ENCODE measurements around the gene CASTOR1.

CASTOR1 gene

DNA sequence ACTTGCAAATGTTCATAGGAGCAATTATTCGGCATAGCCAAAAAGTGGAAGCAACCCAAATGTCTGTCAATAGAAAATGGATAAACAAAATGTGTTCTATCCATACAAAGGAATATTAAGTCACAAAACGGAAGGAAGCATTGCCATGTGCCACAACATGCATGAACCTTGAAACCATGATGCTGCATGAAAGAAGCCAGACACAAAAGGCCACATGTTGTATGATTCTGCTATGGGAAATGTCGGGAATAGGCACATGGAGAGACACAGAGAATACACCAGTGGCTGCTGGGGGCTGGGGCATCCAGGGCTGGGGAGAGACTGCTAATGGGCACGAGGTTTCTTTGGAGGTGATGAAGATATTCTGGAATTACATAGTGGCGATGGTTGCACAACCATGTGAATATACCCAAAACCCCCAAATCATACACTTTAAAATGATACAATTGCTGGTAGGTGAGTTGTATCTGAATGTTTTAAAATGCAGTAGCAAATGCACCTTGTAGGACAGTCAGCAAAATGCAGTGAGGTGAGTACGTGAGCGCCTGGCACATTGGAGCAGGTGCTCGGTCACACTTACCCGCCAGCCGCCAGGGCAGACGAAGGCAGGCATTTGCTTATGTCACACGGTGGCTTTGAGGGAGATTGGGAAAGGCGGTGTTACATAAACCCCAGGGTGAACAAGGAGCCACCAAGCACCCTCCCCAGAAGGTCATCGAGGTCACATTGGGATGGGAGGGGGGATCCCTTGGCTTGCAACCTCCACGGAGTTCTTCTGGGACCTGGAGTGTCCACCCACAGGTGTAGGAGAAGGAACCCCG, 16.3 kb downstream of the CASTOR1 start:
- TF ChIP-seq, protein P1, sequence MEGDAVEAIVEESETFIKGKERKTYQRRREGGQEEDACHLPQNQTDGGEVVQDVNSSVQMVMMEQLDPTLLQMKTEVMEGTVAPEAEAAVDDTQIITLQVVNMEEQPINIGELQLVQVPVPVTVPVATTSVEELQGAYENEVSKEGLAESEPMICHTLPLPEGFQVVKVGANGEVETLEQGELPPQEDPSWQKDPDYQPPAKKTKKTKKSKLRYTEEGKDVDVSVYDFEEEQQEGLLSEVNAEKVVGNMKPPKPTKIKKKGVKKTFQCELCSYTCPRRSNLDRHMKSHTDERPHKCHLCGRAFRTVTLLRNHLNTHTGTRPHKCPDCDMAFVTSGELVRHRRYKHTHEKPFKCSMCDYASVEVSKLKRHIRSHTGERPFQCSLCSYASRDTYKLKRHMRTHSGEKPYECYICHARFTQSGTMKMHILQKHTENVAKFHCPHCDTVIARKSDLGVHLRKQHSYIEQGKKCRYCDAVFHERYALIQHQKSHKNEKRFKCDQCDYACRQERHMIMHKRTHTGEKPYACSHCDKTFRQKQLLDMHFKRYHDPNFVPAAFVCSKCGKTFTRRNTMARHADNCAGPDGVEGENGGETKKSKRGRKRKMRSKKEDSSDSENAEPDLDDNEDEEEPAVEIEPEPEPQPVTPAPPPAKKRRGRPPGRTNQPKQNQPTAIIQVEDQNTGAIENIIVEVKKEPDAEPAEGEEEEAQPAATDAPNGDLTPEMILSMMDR (IDR thresholded peaks at IDR 0.05; ENCODE audit: insufficient read depth, low read depth, low read length, missing control alignments): no peak
- no peak overlapping the region for H3K4me3 ChIP-seq (ENCODE audit: low read length)
- DNase-seq (ENCODE audit: low read depth): no peak

DNA sequence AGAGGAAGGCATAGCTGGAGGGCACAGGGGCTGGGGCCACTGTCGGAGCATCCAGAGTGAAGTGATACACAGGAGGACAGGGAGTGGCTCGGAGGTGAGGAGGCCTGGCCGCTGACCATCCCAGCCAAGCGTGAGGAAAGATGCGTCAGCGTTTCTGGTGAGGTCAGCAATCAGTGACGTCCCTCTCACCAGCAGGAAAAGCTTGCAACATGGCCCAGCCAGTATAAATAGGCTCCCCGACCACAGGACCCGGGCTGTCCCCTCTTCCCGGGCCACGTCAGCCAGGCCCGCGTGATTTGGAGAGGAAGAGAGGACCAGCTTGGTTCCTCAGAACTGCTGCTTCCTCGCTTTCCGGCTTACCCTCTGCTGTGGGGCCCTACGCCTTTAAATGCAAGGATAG, 18.5 kb downstream of the CASTOR1 start:
- DNase-seq (ENCODE audit: low read depth): no peak
- H3K4me3 ChIP-seq (ENCODE audit: low read length): no peak overlapping the region
- TF ChIP-seq, protein P1 (IDR thresholded peaks at IDR 0.05; ENCODE audit: insufficient read depth, low read depth, low read length, missing control alignments): no peak

DNA sequence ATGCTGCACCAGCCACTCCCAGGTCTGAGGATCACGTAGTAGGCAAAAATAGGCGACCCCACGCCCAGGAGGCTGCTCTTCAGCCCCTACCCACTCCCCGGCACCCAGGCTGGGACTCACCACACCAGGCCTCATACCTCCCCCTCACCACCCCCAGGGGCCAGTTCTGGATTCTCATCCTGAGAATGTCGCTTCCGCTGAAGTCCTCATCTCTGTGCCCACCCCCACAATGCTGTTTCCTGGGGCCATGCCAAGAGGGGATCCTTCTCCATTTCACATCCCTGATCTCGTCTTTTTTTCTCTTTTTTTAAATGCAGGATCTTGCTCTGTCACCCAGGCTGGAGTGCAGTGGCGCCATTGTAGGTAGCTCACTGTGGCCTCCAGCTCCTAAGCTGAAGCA, 21.0 kb downstream of the CASTOR1 start:
- DNase-seq (ENCODE audit: low read depth): no peak
- H3K4me3 ChIP-seq (ENCODE audit: low read length): no peak overlapping the region
- TF ChIP-seq, protein P1 (IDR thresholded peaks at IDR 0.05; ENCODE audit: insufficient read depth, low read depth, low read length, missing control alignments): no peak

DNA sequence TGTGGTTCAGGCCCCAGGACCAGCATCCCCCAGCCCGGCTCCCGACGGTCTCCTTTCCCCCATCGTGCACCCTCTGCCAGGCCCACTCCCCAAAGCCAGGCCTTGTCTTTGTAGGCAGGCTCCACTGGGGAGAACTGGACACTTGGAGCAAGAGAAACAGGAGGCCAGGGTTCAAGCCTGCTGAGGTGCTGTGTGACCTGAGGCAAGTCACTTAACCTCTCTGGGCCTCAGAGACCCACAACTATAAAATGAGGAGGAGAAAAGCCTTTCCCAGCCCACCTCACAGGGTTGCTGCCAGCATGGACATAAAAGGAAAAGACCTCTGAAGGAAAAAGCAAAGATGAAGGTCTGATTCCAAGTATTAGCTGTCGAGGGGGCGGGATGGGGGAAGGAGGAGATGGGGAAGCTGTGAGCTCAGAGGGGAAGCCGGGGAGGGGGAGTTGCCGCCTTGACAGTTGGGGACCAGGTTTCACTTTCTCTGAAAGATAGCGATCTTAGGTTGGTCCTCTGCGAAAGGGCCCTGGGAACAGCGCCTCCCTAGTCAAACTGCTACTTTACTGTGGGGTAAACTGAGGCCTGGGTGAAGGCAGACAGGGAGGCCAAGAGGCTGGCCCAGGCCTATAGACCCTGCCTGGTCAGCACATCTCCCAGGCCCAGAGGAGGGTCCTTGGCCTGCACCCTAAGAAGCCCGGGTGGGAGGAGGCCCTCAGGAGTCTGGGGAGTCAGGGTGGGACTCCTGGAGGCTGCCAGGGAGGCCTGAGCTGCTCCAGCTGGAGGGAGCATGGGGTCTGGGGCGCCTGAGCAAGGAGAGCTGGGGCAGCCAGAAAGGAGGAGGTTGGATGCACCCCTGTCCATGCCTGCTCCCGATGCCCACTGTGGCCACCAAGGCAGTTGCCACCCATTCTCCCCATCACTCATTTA, 21.7 kb downstream of the CASTOR1 start:
- TF ChIP-seq, protein P1 (IDR thresholded peaks at IDR 0.05; ENCODE audit: insufficient read depth, low read depth, low read length, missing control alignments): no peak
- H3K4me3 ChIP-seq (ENCODE audit: low read length): no peak overlapping the region
- DNase-seq (ENCODE audit: low read depth): no peak

DNA sequence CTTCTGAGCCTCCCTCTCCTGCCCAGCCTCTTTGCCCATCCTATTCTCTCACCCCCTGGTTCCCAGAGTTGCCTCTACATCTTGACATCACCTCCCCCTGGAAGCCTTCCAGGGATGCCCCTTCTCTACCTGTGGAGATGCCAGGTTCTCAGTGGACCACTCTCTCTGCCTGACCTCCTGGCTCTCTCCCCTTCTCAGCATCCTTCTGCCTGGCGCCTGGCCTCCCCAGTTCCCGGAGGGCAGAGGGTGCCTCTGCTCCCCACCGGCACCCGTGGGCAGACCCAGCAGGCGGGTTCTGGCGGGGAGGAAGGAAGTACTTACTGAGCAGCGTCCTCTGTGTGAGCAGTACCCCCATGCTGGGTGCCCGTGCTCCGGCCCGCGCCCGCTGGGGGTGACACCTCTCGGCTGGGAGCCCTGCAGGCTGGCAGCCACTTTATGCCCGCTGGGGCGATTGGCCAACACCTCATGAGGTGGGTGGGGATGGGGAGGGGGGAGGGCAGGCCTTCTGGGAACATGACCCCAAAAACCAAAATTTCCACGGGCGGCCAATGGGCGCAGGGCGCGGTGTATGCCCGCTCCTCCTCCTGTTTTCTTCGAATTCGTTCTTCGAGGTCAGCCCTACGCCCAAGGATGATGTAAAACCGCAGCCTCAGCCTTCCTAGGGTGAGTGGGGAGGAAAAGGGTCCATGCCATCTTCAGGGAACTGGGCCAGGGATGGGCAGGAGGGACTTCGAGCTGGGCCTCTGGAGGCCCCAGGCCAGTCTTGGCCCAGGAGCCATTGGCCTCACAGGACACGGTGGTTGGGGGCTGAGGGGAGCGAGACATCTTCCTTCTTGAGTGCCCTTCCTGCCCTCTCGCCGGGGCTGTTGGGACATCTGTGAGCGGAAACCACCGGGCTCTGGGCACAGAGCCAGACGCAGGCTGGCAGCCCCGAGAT, 22.6 kb downstream of the CASTOR1 start, which contains the start of gene OSM:
Gene OSM, minus strand, starts transcription at position 407 of the 937 bp plus-strand sequence. Its CDS starts 52 bp downstream, at position 355.
- TF ChIP-seq, protein P1 (IDR thresholded peaks at IDR 0.05; ENCODE audit: insufficient read depth, low read depth, low read length, missing control alignments): no peak
- no peak for DNase-seq (ENCODE audit: low read depth)
- no peak within 1 kb of the TSS for H3K4me3 ChIP-seq (ENCODE audit: low read length)

DNA sequence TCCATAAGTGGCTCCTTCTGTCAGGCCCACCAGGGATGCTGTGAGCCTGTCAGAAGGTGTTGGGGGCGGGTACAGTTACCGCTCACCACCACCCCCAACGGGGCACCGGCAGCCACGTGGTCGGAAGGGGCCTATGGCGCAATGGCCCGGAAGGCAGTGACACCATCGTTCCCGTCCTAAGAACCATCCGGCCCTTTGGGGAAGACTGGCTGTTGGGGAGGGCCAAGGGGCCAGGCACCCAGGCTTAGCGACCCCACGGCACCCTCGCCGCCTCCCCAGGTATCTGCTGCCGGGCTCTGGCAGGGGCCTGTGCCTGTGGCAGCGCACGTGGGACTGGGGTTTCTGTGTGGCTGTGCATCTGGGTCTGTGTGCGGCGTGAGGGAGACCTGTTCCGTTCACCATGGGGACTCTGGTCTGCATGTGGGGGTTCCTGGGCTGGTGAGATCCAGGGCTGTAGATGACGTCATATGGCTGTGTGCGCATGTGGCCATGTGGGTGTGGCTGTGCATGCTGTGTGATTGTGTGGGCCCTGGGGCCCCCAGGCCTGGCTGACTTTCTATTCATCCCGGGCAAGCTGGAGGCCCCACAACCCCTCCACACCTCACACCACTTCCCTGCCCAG, 23.4 kb downstream of the CASTOR1 start:
- DNase-seq (ENCODE audit: low read depth): no peak
- TF ChIP-seq, protein P1 (IDR thresholded peaks at IDR 0.05; ENCODE audit: insufficient read depth, low read depth, low read length, missing control alignments): no peak
- no peak overlapping the region for H3K4me3 ChIP-seq (ENCODE audit: low read length)

All from epithelial cell of esophagus (primary cell).